ENCODE results near the gene PVR.
"Not testable (repeated sequence)": the region's sequence is repeated elsewhere in the genome, so short reads cannot be mapped to it uniquely, and the experiment has no call there.

PVR gene

DNA sequence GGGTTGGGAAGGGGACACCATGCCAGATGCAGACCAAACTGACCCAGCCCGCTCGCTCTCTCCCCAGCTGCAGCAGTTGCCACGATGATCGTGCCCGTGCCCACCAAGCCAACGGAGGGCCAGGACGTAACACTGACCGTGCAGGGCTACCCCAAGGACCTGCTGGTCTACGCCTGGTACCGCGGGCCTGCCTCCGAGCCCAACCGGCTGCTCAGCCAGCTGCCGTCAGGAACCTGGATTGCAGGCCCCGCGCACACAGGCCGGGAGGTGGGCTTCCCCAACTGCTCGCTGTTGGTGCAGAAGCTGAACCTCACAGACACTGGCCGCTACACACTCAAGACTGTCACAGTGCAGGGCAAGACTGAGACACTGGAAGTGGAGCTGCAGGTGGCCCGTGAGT, 64.1 kb downstream of the PVR start:
- CTCF ChIA-PET: interaction anchor here (1.8 kb wide), 1 partner anchor 63 kb away, joined by 7 read pairs; no protein-coding TSS in a partner anchor
- no peaks in the 10 kb centered on the region for H3K4me1 ChIP-seq (ENCODE audit: control insufficient read depth, insufficient read depth, low read length)
- TF ChIP-seq, protein P1, sequence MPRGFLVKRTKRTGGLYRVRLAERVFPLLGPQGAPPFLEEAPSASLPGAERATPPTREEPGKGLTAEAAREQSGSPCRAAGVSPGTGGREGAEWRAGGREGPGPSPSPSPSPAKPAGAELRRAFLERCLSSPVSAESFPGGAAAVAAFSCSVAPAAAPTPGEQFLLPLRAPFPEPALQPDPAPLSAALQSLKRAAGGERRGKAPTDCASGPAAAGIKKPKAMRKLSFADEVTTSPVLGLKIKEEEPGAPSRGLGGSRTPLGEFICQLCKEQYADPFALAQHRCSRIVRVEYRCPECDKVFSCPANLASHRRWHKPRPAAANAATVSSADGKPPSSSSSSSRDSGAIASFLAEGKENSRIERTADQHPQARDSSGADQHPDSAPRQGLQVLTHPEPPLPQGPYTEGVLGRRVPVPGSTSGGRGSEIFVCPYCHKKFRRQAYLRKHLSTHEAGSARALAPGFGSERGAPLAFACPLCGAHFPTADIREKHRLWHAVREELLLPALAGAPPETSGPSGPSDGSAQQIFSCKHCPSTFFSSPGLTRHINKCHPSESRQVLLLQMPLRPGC (tag by site-specific recombination; IDR thresholded peaks at IDR 0.05): no peak
- TF ChIP-seq ZNF529 (tag by site-specific recombination; IDR thresholded peaks at IDR 0.05; ENCODE audit: insufficient replicate concordance) (no peak), ZEB2 (tag by site-specific recombination; IDR thresholded peaks at IDR 0.05) (no peak), ZNF544 (tag by site-specific recombination; IDR thresholded peaks at IDR 0.05) (no peak), SCRT1 (tag by site-specific recombination; IDR thresholded peaks at IDR 0.05; ENCODE audit: borderline replicate concordance) (no peak), OVOL3 (tag by site-specific recombination; IDR thresholded peaks at IDR 0.05) (no peak)
- TF ChIP-seq, protein P2, sequence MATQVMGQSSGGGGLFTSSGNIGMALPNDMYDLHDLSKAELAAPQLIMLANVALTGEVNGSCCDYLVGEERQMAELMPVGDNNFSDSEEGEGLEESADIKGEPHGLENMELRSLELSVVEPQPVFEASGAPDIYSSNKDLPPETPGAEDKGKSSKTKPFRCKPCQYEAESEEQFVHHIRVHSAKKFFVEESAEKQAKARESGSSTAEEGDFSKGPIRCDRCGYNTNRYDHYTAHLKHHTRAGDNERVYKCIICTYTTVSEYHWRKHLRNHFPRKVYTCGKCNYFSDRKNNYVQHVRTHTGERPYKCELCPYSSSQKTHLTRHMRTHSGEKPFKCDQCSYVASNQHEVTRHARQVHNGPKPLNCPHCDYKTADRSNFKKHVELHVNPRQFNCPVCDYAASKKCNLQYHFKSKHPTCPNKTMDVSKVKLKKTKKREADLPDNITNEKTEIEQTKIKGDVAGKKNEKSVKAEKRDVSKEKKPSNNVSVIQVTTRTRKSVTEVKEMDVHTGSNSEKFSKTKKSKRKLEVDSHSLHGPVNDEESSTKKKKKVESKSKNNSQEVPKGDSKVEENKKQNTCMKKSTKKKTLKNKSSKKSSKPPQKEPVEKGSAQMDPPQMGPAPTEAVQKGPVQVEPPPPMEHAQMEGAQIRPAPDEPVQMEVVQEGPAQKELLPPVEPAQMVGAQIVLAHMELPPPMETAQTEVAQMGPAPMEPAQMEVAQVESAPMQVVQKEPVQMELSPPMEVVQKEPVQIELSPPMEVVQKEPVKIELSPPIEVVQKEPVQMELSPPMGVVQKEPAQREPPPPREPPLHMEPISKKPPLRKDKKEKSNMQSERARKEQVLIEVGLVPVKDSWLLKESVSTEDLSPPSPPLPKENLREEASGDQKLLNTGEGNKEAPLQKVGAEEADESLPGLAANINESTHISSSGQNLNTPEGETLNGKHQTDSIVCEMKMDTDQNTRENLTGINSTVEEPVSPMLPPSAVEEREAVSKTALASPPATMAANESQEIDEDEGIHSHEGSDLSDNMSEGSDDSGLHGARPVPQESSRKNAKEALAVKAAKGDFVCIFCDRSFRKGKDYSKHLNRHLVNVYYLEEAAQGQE (tag by site-specific recombination; IDR thresholded peaks at IDR 0.05): no peak
- TF ChIP-seq, protein P3, sequence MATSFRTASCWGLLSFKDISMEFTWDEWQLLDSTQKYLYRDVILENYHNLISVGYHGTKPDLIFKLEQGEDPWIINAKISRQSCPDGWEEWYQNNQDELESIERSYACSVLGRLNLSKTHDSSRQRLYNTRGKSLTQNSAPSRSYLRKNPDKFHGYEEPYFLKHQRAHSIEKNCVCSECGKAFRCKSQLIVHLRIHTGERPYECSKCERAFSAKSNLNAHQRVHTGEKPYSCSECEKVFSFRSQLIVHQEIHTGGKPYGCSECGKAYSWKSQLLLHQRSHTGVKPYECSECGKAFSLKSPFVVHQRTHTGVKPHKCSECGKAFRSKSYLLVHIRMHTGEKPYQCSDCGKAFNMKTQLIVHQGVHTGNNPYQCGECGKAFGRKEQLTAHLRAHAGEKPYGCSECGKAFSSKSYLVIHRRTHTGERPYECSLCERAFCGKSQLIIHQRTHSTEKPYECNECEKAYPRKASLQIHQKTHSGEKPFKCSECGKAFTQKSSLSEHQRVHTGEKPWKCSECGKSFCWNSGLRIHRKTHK (tag by site-specific recombination; IDR thresholded peaks at IDR 0.05): no peak
- POLR2A ChIA-PET: interaction anchor here (0.6 kb wide), 1 partner anchor 13 kb away, joined by 6 read pairs; no protein-coding TSS in a partner anchor
- no peaks in the 10 kb centered on the region for H3K36me3 ChIP-seq (ENCODE audit: control insufficient read depth in 2 of 2, insufficient read depth in 1 of 2, low read length in 2 of 2)
- no peak overlapping the region for H3K27ac ChIP-seq (ENCODE audit: extremely low read depth, low read depth, low read length)
- no peak overlapping the region for H3K4me3 ChIP-seq (ENCODE audit: low read depth, low read length)
- H3K9me3 ChIP-seq (ENCODE audit: control insufficient read depth, insufficient read depth, low read depth, low read length): no peaks in the 10 kb centered on the region

DNA sequence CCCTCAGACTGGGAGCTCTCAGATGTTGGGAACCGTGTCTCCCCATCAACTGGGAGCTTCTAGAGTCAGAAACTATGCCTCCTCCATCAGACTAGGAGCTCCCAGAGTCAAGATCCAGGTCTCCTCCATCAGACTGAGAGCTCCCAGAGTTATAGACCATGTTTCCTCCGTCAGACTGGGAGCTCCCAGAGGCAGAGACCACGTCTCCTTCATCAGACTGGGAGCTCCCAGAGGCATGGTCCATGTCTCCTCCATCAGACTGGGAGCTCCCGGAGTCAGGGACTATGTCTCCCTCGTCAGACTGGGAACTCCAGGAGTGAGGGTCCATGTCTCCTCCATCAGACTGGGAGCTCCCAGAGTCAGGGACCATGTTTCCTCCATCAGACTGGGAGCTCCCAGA, 65.2 kb downstream of the PVR start:
- Histone ChIP-seq H3K4me1 (ENCODE audit: control insufficient read depth, insufficient read depth, low read length) (no peaks in the 10 kb centered on the region), H3K9me3 (ENCODE audit: control insufficient read depth, insufficient read depth, low read depth, low read length) (no peaks in the 10 kb centered on the region), H3K36me3 (ENCODE audit: control insufficient read depth in 2 of 2, insufficient read depth in 1 of 2, low read length in 2 of 2) (no peaks in the 10 kb centered on the region), H3K4me3 (ENCODE audit: low read depth, low read length) (no peak overlapping the region), H3K27ac (ENCODE audit: extremely low read depth, low read depth, low read length) (no peak overlapping the region)
- ChIA-PET POLR2A (no interaction called here), CTCF (interaction anchor here (0.7 to 8.1 kb wide), 7 partner anchors 15 to 435 kb away, joined by 3 to 66 read pairs (median 4); no protein-coding TSS in a partner anchor)
- TF ChIP-seq ZNF785 (tag by site-specific recombination; IDR thresholded peaks at IDR 0.05) (no peak), ZNF23 (tag by site-specific recombination; IDR thresholded peaks at IDR 0.05; ENCODE audit: borderline replicate concordance) (no peak), ZNF707 (tag by site-specific recombination; IDR thresholded peaks at IDR 0.05) (no peak), MYNN (tag by site-specific recombination; IDR thresholded peaks at IDR 0.05; ENCODE audit: borderline replicate concordance) (no peak), KLF8 (tag by site-specific recombination; IDR thresholded peaks at IDR 0.05) (no peak), ZNF791 (tag by site-specific recombination; IDR thresholded peaks at IDR 0.05) (no peak), ZBTB8A (tag by site-specific recombination; IDR thresholded peaks at IDR 0.05) (no peak), ZNF24 (tag by site-specific recombination; IDR thresholded peaks at IDR 0.05) (no peak), SP7 (tag by site-specific recombination; IDR thresholded peaks at IDR 0.05) (no peak), ZNF19 (tag by site-specific recombination; IDR thresholded peaks at IDR 0.05; ENCODE audit: low read depth) (no peak), ZNF404 (tag by site-specific recombination; IDR thresholded peaks at IDR 0.05) (no peak), ZBTB1 (tag by site-specific recombination; IDR thresholded peaks at IDR 0.05) (no peak)
- TF ChIP-seq, protein P4, sequence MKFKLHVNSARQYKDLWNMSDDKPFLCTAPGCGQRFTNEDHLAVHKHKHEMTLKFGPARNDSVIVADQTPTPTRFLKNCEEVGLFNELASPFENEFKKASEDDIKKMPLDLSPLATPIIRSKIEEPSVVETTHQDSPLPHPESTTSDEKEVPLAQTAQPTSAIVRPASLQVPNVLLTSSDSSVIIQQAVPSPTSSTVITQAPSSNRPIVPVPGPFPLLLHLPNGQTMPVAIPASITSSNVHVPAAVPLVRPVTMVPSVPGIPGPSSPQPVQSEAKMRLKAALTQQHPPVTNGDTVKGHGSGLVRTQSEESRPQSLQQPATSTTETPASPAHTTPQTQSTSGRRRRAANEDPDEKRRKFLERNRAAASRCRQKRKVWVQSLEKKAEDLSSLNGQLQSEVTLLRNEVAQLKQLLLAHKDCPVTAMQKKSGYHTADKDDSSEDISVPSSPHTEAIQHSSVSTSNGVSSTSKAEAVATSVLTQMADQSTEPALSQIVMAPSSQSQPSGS (tag by site-specific recombination; IDR thresholded peaks at IDR 0.05; ENCODE audit: low read depth): no peak

DNA sequence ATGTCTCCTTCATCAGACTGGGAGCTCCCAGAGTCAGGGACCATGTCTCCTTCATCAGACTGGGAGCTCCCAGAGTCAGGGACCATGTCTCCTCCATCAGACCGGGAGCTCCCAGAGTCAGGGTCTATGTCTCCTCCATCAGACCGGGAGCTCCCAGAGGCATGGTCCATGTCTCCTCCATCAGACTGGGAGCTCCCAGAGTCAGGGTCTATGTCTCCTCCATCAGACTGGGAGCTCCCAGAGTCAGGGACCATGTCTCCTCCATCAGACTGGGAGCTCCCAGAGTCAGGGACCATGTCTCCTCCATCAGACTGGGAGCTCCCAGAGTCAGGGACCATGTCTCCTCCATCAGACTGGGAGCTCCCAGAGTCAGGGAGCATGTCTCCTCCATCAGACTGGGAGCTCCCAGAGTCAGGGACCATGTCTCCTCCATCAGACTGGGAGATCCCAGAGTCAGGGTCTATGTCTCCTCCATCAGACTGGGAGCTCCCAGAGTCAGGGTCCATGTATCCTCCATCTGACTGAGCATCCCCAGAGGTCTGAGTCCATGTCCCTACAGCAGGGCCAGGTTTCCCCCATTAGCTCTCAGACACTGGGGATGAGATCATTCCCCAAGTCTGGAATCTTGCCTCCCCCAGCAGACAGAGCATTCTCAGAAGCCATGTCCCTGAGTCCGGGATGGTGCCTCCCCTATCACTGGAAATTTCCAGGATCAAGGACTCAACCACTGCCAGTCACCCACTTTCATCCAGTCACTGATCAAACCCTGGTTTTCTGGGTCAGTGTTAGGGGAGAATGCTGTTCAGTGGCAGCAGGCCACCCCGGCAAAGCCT, 65.9 kb downstream of the PVR start:
- H3K36me3 ChIP-seq (ENCODE audit: control insufficient read depth in 2 of 2, insufficient read depth in 1 of 2, low read length in 2 of 2); H3K4me1 ChIP-seq (ENCODE audit: control insufficient read depth, insufficient read depth, low read length); POLR2A ChIA-PET; H3K4me3 ChIP-seq (ENCODE audit: low read depth, low read length); H3K27ac ChIP-seq (ENCODE audit: extremely low read depth, low read depth, low read length); H3K9me3 ChIP-seq (ENCODE audit: control insufficient read depth, insufficient read depth, low read depth, low read length): not testable (repeated sequence)
- CTCF ChIA-PET: interaction anchor here (0.6 to 8.1 kb wide), 8 partner anchors 14 to 434 kb away, joined by 3 to 66 read pairs (median 4); no protein-coding TSS in a partner anchor

Data from HEK293 (cell line).